GM12801 (cell line): ENCODE results near the gene BET1.

ENCODE experiments used
- CTCF ChIP-seq: IDR thresholded peaks from one replicate; pipeline ENCODE4 v1.5.1; 2011; ENCODE audit warnings: control low read depth; ENCODE audit not compliant: insufficient read length; ENCODE audit errors: extremely low read depth

BET1 gene

DNA sequence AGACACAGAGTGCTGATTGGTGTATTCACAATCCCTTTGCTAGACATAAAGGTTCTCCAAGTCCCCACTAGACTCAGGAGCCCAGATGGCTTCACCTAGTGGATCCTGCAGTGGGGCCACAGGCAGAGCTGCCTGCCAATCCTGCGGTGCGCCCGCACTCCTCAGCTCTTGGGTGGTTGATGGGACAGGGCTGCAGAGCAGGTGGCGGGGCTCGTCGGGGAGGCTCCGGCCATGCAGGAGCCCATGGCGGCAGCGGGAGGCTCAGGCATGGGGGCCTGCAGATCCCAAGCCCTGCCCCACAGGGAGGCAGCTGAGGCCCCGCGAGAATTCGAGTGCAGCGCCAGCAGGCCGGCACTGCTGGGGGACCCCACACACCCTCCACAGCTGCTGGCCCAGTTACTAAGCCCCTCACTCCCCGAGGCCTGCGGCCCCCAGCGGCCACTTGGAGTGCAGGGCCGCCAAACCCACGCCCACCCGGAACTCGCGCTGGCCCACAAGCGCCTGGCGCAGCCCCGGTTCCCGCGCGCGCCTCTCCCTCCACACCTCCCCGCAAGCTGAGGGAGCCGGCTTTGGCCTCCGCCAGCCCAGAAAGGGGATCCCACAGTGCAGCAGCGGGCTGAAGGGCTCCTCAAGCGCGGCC is 7.7 kb upstream of the BET1 start:
- no peak for TF ChIP-seq CTCF

- no peak for TF ChIP-seq CTCF
Observed at GRCh38 chr7:94008537-94008936, 4.4 kb upstream of the BET1 start.

GRCh38 chr7:94005753-94006152 is 1.6 kb upstream of the BET1 start:
- TF ChIP-seq CTCF, result no peak

DNA sequence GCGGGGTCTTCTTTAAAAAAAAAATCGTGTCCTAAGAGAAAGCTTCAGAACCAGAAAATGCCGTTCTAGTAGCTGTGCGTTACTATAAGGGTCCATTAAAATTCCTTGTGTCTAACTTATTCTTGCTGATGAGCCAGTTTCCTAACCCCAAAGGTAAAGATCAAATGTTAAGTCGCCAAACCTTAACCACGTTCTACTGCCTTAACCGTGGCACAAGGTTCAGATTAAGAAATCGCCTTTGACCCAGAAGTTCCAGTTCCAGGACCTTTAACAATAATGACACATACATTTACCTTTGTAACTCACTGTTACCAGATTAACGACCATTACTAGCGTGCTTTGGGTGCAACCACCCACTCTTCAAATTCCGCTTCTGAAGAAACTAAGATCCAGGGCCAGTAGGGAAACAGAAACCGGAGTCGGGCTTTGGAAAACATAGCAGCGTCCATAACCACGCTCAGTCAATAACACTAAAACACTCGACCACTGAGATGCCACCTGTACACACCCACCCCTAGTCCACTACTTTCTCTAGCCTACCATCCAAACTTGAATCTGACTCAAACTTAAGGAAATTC is 620 bp downstream of the BET1 start:
- no peak for TF ChIP-seq CTCF

DNA sequence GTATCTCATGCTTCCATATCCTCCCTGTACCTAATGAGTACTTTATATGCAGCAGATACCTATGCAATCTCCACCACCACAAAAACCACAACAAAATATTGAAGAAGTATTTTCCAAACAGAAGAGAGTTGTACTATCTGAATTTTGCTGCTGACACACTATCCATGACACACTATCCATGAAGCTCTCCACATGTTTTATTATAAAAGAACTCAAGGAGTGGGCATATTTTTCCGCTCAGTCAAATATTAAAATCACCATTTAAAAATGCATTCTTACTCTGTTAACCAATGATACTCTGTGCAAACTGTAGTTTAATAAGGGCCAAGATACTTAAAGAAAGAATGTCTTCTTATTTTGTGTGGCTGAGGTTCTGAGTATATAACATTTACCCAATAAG is 2.8 kb downstream of the BET1 start:
- TF ChIP-seq CTCF, result no peak

DNA sequence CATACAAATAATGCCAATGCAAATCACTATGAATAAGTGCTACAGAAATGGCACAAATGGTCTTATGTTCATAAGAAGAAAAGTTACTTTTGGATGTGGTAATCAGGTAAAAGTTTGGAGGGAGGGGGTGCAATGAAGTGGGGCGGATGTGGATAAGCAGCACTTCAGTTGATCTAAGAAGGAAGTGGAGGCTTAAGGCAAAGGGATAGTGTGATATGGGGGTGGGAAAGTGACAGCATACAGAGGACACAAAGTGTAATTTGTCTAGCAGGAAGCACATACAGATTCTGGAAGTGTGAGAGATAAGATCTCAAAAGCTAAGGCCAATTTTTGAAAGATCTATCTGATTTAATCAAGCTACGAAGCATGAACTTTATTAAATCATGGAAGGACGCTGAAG is 6.3 kb downstream of the BET1 start:
- TF ChIP-seq CTCF, result no peak

- no peak for TF ChIP-seq CTCF
Observed at GRCh38 chr7:93992421-93993110, 11.6 kb downstream of the BET1 start.
